Raji (cell line): ENCODE measurements around the gene TBX2.

Experiments
- POLR2A ChIP-seq: IDR thresholded peaks from 2 replicates; pipeline ENCODE4 v1.6.1; 2011; ENCODE audit warnings: low read depth, low read length, control low read depth; ENCODE audit not compliant: insufficient read depth

Gene TBX2

GRCh38 chr17:61399131-61400065, at the start of gene TBX2:
Gene TBX2, plus strand, starts transcription at chr17:61399843. Its CDS starts 334 bp downstream, at chr17:61400177.
- no peak for TF ChIP-seq POLR2A

GRCh38 chr17:61351745-61352407, 47.8 kb upstream of the TBX2 start:
- no peak for TF ChIP-seq POLR2A

- TF ChIP-seq POLR2A = no peak
Observed at GRCh38 chr17:61352408-61352770, 47.3 kb upstream of the TBX2 start.

- no peak for TF ChIP-seq POLR2A
Observed at GRCh38 chr17:61352781-61353491, 46.7 kb upstream of the TBX2 start.

- no peak for TF ChIP-seq POLR2A
Observed at GRCh38 chr17:61353615-61354014, 46.0 kb upstream of the TBX2 start.

GRCh38 chr17:61354895-61355874, 44.5 kb upstream of the TBX2 start:
- no peak for TF ChIP-seq POLR2A

- TF ChIP-seq POLR2A = no peak
Observed at GRCh38 chr17:61360318-61360943, 39.2 kb upstream of the TBX2 start.

GRCh38 chr17:61361084-61361483, 38.6 kb upstream of the TBX2 start:
- TF ChIP-seq POLR2A = no peak

- TF ChIP-seq POLR2A = no peak
Observed at GRCh38 chr17:61362396-61362795, 37.2 kb upstream of the TBX2 start.

- no peak for TF ChIP-seq POLR2A
Observed at GRCh38 chr17:61362852-61363600, 36.6 kb upstream of the TBX2 start.

- TF ChIP-seq POLR2A = no peak
Observed at GRCh38 chr17:61363601-61364462, 35.8 kb upstream of the TBX2 start.

GRCh38 chr17:61364463-61364846, 35.2 kb upstream of the TBX2 start:
- no peak for TF ChIP-seq POLR2A

GRCh38 chr17:61366076-61366714, 33.4 kb upstream of the TBX2 start:
- no peak for TF ChIP-seq POLR2A
